ENCODE results near the gene TCF7L1. TPM values are rescaled to one million over a fixed set of nuclear protein-coding genes. Genes with fewer than 3 reads are reported as not detected.
"Not testable (repeated sequence)": the region's sequence is repeated elsewhere in the genome, so short reads cannot be mapped to it uniquely, and the experiment has no call there.

Gene TCF7L1
- total RNA-seq, 1 donor from 2014 or later, result 9.3 TPM

GRCh38 chr2:85286918-85287317, 153.7 kb downstream of the TCF7L1 start:
- no peak for ATAC-seq
- DNase-seq (ENCODE audit: missing footprints), result no peak
- intact Hi-C loops (cut with DNase I), result loop anchor here (10.0 kb wide), 1 partner anchor 362 kb away; no protein-coding TSS in a partner anchor

- intact Hi-C loops (cut with DNase I), result loop anchor here (10.0 kb wide), 1 partner anchor 363 kb away; no protein-coding TSS in a partner anchor
- no peak for ATAC-seq
Measured at GRCh38 chr2:85287721-85288120, 154.5 kb downstream of the TCF7L1 start.

GRCh38 chr2:85288244-85288725, 155.1 kb downstream of the TCF7L1 start:
- DNase-seq (ENCODE audit: missing footprints) (no peak), ATAC-seq (no peak)
- intact Hi-C loops (cut with DNase I), result loop anchor here (10.0 kb wide), 1 partner anchor 363 kb away; no protein-coding TSS in a partner anchor

More at GRCh38 chr2:85287721-85288120, 154.5 kb downstream of the TCF7L1 start:
- DNase-seq (ENCODE audit: missing footprints), result no peak

GRCh38 chr2:85291425-85292023, 158.3 kb downstream of the TCF7L1 start:
- intact Hi-C loops (cut with DNase I), result no loop called here
- no peak for DNase-seq (ENCODE audit: missing footprints)
- ATAC-seq, result no peak

- ATAC-seq, result peak; percentile 45
- DNase-seq (ENCODE audit: missing footprints), result no peak
- intact Hi-C loops (cut with DNase I), result no loop called here
Measured at GRCh38 chr2:85302121-85302520, 168.9 kb downstream of the TCF7L1 start.

GRCh38 chr2:85303780-85304531, 170.8 kb downstream of the TCF7L1 start:
- DNase-seq (ENCODE audit: missing footprints) (no peak), ATAC-seq (no peak)
- intact Hi-C loops (cut with DNase I), result no loop called here

GRCh38 chr2:85307527-85307897, 174.3 kb downstream of the TCF7L1 start:
- intact Hi-C loops (cut with DNase I), result no loop called here
- ATAC-seq (no peak), DNase-seq (ENCODE audit: missing footprints) (no peak)

- no peak for ATAC-seq
- intact Hi-C loops (cut with DNase I), result no loop called here
- DNase-seq (ENCODE audit: missing footprints), result no peak
Measured at GRCh38 chr2:85308201-85308600, 175.0 kb downstream of the TCF7L1 start.

GRCh38 chr2:85308896-85309555, 175.8 kb downstream of the TCF7L1 start:
- intact Hi-C loops (cut with DNase I), result no loop called here

GRCh38 chr2:85309699-85310321, 176.6 kb downstream of the TCF7L1 start:
- DNase-seq (ENCODE audit: missing footprints), result no peak
- ATAC-seq, result no peak
- intact Hi-C loops (cut with DNase I), result no loop called here

More at GRCh38 chr2:85308896-85309555, 175.8 kb downstream of the TCF7L1 start:
- no peak for DNase-seq (ENCODE audit: missing footprints)
- ATAC-seq, result peak; percentile 35

- DNase-seq (ENCODE audit: missing footprints) (no peak), ATAC-seq (no peak)
- intact Hi-C loops (cut with DNase I), result no loop called here
Measured at GRCh38 chr2:85310330-85310729, 177.1 kb downstream of the TCF7L1 start.

- ATAC-seq, result no peak
- intact Hi-C loops (cut with DNase I), result no loop called here
Measured at GRCh38 chr2:85312404-85312803, 179.2 kb downstream of the TCF7L1 start.

GRCh38 chr2:85314884-85315242, 181.7 kb downstream of the TCF7L1 start:
- DNase-seq (ENCODE audit: missing footprints), result no peak
- intact Hi-C loops (cut with DNase I), result no loop called here
- peak; percentile 35 for ATAC-seq

More at GRCh38 chr2:85312404-85312803, 179.2 kb downstream of the TCF7L1 start:
- DNase-seq (ENCODE audit: missing footprints), result no peak

- ATAC-seq; intact Hi-C loops (cut with DNase I); DNase-seq (ENCODE audit: missing footprints): not testable (repeated sequence)
Measured at GRCh38 chr2:85315921-85316320, 182.7 kb downstream of the TCF7L1 start.

GRCh38 chr2:85318222-85319074, 185.3 kb downstream of the TCF7L1 start:
- intact Hi-C loops (cut with DNase I), result no loop called here
- ATAC-seq, result no peak
- no peak for DNase-seq (ENCODE audit: missing footprints)

- ATAC-seq (no peak), DNase-seq (ENCODE audit: missing footprints) (no peak)
- intact Hi-C loops (cut with DNase I), result no loop called here
Measured at GRCh38 chr2:85319796-85320195, 186.6 kb downstream of the TCF7L1 start.

- no peak for DNase-seq (ENCODE audit: missing footprints)
- ATAC-seq, result no peak
- intact Hi-C loops (cut with DNase I), result no loop called here
Measured at GRCh38 chr2:85323351-85323987, 190.3 kb downstream of the TCF7L1 start.

GRCh38 chr2:85323988-85324367, 190.8 kb downstream of the TCF7L1 start:
- ATAC-seq; DNase-seq (ENCODE audit: missing footprints); intact Hi-C loops (cut with DNase I): not testable (repeated sequence)
